ENCODE measurements around the gene CLASP2. TPM values are rescaled to one million over a fixed set of nuclear protein-coding genes. Genes with fewer than 3 reads are reported as not detected.

The CLASP2 gene
- total RNA-seq, 1 donor from 2014 or later: 64.0 TPM

- Histone ChIP-seq H3K36me3 (no peaks in the 10 kb centered on the region), H3K9me3 (no peaks in the 10 kb centered on the region), H3K4me3 (no peak overlapping the region), H3K4me1 (peaks cover 6% of the 10 kb centered on the region), H3K27me3 (no peaks in the 10 kb centered on the region), H3K27ac (no peak overlapping the region)
- ATAC-seq (no peak), DNase-seq (no peak)
- TF ChIP-seq CTCF (IDR thresholded peaks at IDR 0.05): no peak
- intact Hi-C loops (cut with DNase I): loop anchor here (10.0 kb wide), 1 partner anchor 76 kb away; no protein-coding TSS in a partner anchor
Measured at GRCh38 chr3:33711100-33711499, 7.0 kb downstream of the CLASP2 start.

GRCh38 chr3:33706056-33706455 is 12.0 kb downstream of the CLASP2 start:
- ATAC-seq (no peak), DNase-seq (no peak)
- intact Hi-C loops (cut with DNase I): no loop called here
- Histone ChIP-seq H3K27ac (no peak overlapping the region), H3K36me3 (no peaks in the 10 kb centered on the region), H3K27me3 (no peaks in the 10 kb centered on the region), H3K4me1 (no peaks in the 10 kb centered on the region), H3K4me3 (no peak overlapping the region), H3K9me3 (no peaks in the 10 kb centered on the region)
- TF ChIP-seq CTCF (IDR thresholded peaks at IDR 0.05): no peak

GRCh38 chr3:33704891-33705290 is 13.2 kb downstream of the CLASP2 start:
- no peak overlapping the region for H3K4me3 ChIP-seq
- H3K27me3 ChIP-seq: no peaks in the 10 kb centered on the region
- H3K9me3 ChIP-seq: no peaks in the 10 kb centered on the region
- DNase-seq (no peak), ATAC-seq (no peak)
- H3K36me3 ChIP-seq: no peaks in the 10 kb centered on the region
- TF ChIP-seq CTCF (IDR thresholded peaks at IDR 0.05): no peak
- intact Hi-C loops (cut with DNase I): no loop called here
- H3K27ac ChIP-seq: no peak overlapping the region
- no peaks in the 10 kb centered on the region for H3K4me1 ChIP-seq

GRCh38 chr3:33699275-33699674 is 18.8 kb downstream of the CLASP2 start:
- no peak for TF ChIP-seq CTCF (IDR thresholded peaks at IDR 0.05)
- H3K27me3 ChIP-seq: no peaks in the 10 kb centered on the region
- no peaks in the 10 kb centered on the region for H3K36me3 ChIP-seq
- H3K27ac ChIP-seq: no peak overlapping the region
- H3K9me3 ChIP-seq: no peaks in the 10 kb centered on the region
- intact Hi-C loops (cut with DNase I): no loop called here
- no peaks in the 10 kb centered on the region for H3K4me1 ChIP-seq
- no peak for ATAC-seq
- no peak for DNase-seq
- H3K4me3 ChIP-seq: no peak overlapping the region

GRCh38 chr3:33694944-33695343 is 23.1 kb downstream of the CLASP2 start:
- ATAC-seq (no peak), DNase-seq (no peak)
- Histone ChIP-seq H3K27ac (no peak overlapping the region), H3K27me3 (no peaks in the 10 kb centered on the region), H3K4me1 (no peaks in the 10 kb centered on the region), H3K36me3 (no peaks in the 10 kb centered on the region), H3K9me3 (no peaks in the 10 kb centered on the region), H3K4me3 (no peak overlapping the region)
- TF ChIP-seq CTCF (IDR thresholded peaks at IDR 0.05): no peak
- intact Hi-C loops (cut with DNase I): no loop called here

- ATAC-seq (no peak), DNase-seq (no peak)
- Histone ChIP-seq H3K27ac (no peak overlapping the region), H3K4me3 (no peak overlapping the region), H3K36me3 (peaks cover 9% of the 10 kb centered on the region), H3K9me3 (no peaks in the 10 kb centered on the region), H3K4me1 (no peaks in the 10 kb centered on the region), H3K27me3 (no peaks in the 10 kb centered on the region)
- intact Hi-C loops (cut with DNase I): no loop called here
- TF ChIP-seq CTCF (IDR thresholded peaks at IDR 0.05): no peak
Measured at GRCh38 chr3:33690341-33690740, 27.7 kb downstream of the CLASP2 start.
